ENCODE data around the gene TARP.
"Not testable (repeated sequence)": the region's sequence is repeated elsewhere in the genome, so short reads cannot be mapped to it uniquely, and the experiment has no call there.

The TARP gene

DNA sequence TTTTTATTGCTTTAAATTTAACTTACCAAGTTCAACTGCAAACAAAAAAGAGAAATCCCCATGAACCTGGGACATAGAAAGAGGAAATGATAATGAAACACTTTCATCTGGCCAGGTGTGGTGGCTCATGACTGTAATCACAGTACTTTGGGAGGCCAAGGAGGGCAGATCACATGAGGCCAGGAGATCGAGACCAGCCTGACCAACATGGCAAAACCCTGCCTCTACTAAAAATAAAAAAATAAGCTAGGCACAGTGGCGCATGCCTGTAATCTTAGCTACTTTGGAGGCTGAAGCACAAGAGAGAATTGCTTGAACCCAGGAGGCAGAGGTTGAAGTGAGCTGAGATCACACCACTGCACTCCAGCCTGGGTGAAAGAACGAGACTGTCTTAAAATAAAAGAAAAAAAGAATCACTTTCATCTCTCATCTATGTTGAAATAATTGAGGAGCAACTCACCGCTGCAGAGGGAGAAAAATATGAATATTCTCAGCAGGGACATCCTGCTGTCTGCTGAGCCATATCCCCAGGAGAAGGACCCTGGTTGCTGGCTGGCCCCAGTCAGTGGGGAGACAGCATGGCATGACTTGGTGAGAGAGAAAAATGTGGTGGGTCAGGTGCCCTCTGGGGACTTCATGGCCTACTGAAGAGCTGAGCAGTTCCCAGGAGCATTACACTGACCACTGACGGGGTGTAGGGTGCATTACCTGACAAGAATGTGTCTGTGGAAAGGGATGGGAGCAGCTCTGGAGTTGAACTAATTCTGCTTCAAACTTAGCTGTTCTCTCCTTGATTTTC is 22.8 kb upstream of the TARP start:
- no peak for DNase-seq

DNA sequence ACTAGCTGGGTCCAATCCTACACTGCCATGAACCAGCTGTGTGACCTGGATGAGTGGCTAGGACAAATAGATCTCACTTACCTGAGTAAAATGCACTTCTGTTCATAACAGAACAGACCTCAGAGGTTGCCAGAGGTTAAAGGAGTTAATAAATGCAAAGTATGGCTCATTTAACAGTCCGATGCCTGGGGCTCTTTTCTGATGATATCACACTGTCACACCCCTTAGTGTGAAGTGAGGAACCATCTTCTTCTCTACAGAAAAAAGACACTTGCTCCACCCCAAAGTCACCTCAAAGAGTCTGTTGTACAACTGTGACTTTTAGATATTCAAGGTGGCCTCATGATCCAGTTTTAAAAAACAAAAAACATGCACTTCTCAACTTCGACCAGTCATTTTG is 21.5 kb upstream of the TARP start:
- no peak for DNase-seq

GRCh38 chr7:38292442-38292841 is 19.0 kb upstream of the TARP start:
- no peak for DNase-seq

GRCh38 chr7:38291650-38292049 is 18.2 kb upstream of the TARP start:
- no peak for DNase-seq

DNA sequence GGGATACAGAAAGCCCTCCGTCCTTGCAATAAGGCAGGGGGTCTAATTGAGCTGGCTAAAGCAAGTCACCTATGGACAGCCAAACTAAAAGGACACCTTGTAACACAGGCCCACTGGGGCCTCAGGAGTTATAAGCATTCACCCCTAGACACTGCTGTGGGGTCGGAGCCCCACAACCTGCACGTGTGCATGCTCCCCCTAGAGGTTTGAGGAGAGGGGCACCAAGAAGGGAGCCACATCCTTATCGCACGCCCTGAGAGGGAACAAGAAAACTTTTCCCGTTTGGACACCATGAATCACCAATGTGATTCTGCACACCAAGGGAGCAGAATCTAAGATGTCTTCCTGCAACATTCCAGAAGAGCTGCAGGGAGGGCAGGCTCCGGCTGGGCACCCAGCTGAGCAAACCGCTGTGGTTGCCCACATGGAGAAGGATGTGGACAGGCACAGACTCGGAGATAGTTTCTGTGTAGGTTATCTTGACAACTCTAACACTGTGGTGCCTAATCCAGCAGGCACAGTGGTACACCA is 17.7 kb upstream of the TARP start:
- no peak for DNase-seq

- DNase-seq, result no peak
These were observed 11.1 kb upstream of the TARP start for GRCh38 chr7:38284553-38284952.

- peak; percentile 41 for DNase-seq
These were observed 10.4 kb upstream of the TARP start for GRCh38 chr7:38283809-38284208.

- no peak for DNase-seq
These were observed 9.7 kb upstream of the TARP start for GRCh38 chr7:38283107-38283506.

DNA sequence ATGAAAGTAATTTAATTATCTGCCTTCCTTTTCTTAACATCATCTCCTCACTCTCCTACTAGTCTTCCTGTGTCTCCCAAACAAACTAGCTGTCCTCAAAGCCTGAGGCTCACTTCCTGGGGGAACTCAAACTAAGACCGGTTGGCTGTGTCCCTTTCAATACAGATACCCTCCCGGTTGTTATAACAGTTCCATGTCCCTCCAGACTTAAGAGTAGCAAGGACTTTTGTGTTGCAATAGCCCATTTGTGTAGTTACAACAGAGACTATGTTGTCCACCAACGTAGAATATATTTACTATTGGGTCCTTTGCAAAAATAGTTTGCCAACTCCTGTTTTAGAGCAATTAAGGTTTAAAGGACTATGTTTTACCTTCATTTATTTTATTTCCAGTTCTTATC is 8.6 kb upstream of the TARP start:
- DNase-seq, result no peak

DNA sequence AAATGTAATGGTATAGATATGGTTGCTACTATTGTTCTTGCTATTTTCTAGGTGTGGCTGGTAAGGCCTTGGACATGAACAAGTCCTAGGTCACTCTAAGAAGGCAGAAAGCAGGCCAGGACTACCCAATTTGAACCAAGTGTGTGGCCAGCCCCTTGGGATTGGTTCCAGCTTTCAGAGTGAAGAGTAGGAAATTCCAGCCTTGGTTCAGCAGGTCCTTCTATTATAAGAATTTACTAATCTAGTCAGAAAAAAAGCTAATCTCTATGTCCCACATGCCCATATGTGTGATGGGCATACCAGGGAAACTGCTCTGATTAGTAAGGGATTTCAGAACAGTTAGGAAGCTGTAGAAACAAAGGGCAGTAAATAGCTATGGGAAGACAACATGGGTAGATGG is 7.8 kb upstream of the TARP start:
- no peak for DNase-seq

- DNase-seq, result no peak
These were observed 7.3 kb upstream of the TARP start for GRCh38 chr7:38280707-38281106.

DNA sequence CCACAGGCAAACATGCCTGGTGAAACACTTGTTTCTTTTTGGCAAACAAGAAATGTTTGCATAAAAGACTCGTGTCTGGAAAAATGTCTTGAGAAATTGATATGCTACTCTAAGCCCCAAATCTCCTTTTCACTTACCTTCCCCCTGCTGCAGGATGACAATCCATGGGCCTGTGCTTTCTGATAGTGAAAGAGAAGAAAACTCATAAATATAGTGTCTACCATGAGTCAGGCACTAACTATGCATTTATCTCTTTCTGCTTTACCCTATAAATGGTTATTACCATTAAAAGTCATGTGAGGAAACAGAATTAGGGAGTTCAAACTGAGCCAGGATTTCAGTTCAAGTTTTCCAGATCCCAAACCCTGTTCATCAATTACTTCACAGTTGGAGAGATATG is 6.6 kb upstream of the TARP start:
- no peak for DNase-seq

GRCh38 chr7:38276096-38276877 is 2.9 kb upstream of the TARP start:
- peak; percentile 78 for DNase-seq

GRCh38 chr7:38274927-38275620 is 1.6 kb upstream of the TARP start:
- DNase-seq, result no peak

GRCh38 chr7:38274486-38274885 is 1.1 kb upstream of the TARP start:
- DNase-seq, result no peak

DNA sequence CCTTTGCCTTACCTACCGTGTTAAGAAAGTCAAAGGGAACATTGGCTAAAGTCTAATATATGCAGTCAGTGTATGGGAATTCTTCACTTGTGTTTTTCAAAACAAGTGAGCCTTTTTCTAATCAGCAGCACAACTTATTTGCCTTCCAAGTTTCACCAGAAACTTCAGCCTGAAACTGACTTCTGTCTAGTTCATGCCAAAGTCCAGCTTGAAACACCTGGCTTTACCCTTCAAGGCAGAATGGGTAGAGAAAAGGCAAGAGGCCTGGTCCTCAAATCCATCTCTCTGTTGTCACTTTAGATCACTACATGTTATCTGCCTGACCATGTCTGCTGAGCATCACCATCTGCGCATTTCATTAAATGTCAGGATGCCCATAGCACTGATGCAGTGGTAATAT is 3.0 kb downstream of the TARP start:
- DNase-seq, result not testable (repeated sequence)

DNA sequence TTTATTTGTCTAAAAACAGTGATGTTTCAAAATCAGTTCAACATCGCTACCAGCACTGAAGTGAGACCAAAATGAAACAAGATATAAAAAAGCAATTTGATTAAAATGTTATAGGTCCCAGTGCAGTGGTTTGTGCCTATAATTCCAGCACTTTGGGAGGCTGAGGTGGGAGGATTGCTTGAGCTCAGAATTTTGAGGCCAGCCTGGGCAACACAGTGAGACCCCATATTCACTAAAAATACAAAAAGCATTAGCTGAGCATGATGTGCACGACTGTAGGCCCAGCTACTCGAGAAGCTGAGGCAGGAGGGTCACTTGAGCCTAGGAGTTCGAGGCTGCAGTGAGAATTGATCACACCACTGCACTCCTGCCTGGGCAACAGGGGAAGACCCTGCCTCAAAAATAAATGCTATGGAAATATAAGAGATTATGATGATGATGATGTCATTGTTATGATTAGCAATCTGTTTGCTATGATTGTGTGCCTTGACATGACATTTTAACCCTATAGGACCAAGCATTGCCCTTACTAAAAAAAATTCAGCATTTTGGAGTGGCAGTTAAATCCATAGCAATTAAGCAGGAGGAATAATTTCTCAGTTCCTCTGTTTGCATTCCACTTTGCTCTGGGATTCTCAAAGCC is 3.6 kb downstream of the TARP start:
- not testable (repeated sequence) for DNase-seq

DNA sequence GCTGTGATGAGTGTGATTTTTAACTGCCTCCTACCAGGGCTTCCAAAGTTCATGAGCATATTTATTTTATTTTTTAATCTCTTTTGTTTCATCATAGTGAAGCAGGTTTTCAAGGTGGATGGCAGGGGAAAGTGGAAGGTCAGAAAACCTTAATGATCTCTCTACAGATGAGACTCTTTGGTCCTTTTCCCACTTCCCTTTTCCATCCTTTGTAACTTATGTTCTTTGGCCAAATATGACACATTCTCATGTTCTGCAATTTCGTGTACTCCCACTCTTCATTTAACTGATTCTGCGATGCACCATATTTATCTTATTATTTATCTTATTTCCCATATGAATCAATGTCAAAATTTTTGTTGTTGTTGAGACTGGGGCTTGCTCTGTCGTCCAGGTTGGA is 7.5 kb downstream of the TARP start:
- DNase-seq, result not testable (repeated sequence)

- not testable (repeated sequence) for DNase-seq
These were observed 8.8 kb downstream of the TARP start for GRCh38 chr7:38264602-38265001.

- not testable (repeated sequence) for DNase-seq
These were observed 10.2 kb downstream of the TARP start for GRCh38 chr7:38263274-38263673.

GRCh38 chr7:38262545-38262944 is 10.9 kb downstream of the TARP start:
- no peak for DNase-seq

- not testable (repeated sequence) for DNase-seq
These were observed 11.4 kb downstream of the TARP start for GRCh38 chr7:38262026-38262425.

- not testable (repeated sequence) for DNase-seq
These were observed 11.8 kb downstream of the TARP start for GRCh38 chr7:38261601-38262000.
